ENCODE measurements around the gene PRICKLE1.

GRCh38 chr12:42468341-42468821 is 121.2 kb downstream of the PRICKLE1 start:
- TF ChIP-seq CTCF (conservative IDR thresholded peaks at IDR 0.05 in 1 of 2, IDR thresholded peaks at IDR 0.05 in 1 of 2; ENCODE audit: extremely low read depth in 1 of 2, insufficient read depth in 1 of 2, low read depth in 1 of 2, low read length in 2 of 2) (no peak), EZH2 (IDR thresholded peaks at IDR 0.05; ENCODE audit: borderline replicate concordance, low read length) (no peak)
